H1 (cell line): ENCODE measurements around the gene TRAPPC6A. TPM values are rescaled to one million over a fixed set of nuclear protein-coding genes. Genes with fewer than 3 reads are reported as not detected.

Source experiments
- CTCF ChIA-PET: fragments of 300-600 bp; sonication (Branson Sonifier 250); formaldehyde crosslinking; loops from one replicate; lab custom pipeline; 2021; ENCODE audit not compliant: partially characterized antibody; lab: Charles Lee
- POLR2A ChIA-PET: fragments of 300-600 bp; sonication (Branson Sonifier 250); formaldehyde crosslinking; loops from one replicate; lab custom pipeline; 2021; ENCODE audit warnings: inconsistent platforms; ENCODE audit not compliant: partially characterized antibody; lab: Charles Lee
- DNase-seq, 2 experiments: peaks; one replicate each; pipeline versions ENCODE4 v3.0.0 to v3.0.0-alpha.2; 2010 to 2022; ENCODE audit warnings: low spot score in 2 of 2, low read depth in 1 of 2, mixed read lengths in 1 of 2
- FAIRE-seq: peaks from 2 replicates; lab custom pipeline; 2011; peaks lifted over from hg19 to GRCh38; lab: Jason Lieb, UNC
- H2AFZ ChIP-seq: 2 replicates; pipeline ENCODE4 v1.8.1; 2012; ENCODE audit warnings: low read length, inconsistent platforms
- H2AK5ac ChIP-seq: 2 replicates; pipeline ENCODE4 v1.6.1; 2013; ENCODE audit warnings: low read depth, low read length
- H2BK120ac ChIP-seq: replicated peaks from 2 replicates; pipeline ENCODE3; 2013; ENCODE audit warnings: low read depth, low read length, inconsistent platforms
- H2BK12ac ChIP-seq: 2 replicates; pipeline ENCODE4 v1.6.1; 2013; ENCODE audit warnings: low read depth, low read length
- H2BK15ac ChIP-seq: 2 replicates; pipeline ENCODE4 v1.6.1; 2013; ENCODE audit warnings: low read length
- H2BK20ac ChIP-seq: 2 replicates; pipeline ENCODE4 v1.6.1; 2013; ENCODE audit warnings: low read length
- H2BK5ac ChIP-seq: 2 replicates; pipeline ENCODE4 v1.6.1; 2013; ENCODE audit warnings: low read depth, low read length
- H3K14ac ChIP-seq: 2 replicates; pipeline ENCODE4 v1.6.1; 2013; ENCODE audit warnings: inconsistent platforms; ENCODE audit not compliant: insufficient read length
- H3K18ac ChIP-seq: 2 replicates; pipeline ENCODE4 v1.6.1; 2013; ENCODE audit warnings: low read length; ENCODE audit errors: extremely low read depth
- H3K23ac ChIP-seq: 2 replicates; pipeline ENCODE4 v1.6.1; 2013; ENCODE audit warnings: inconsistent platforms; ENCODE audit not compliant: insufficient read length
- H3K23me2 ChIP-seq: 2 replicates; pipeline ENCODE4 v1.6.1; 2013; ENCODE audit warnings: low read depth, low read length
- H3K27ac ChIP-seq: 2 replicates; pipeline ENCODE4 v1.6.1; 2011; ENCODE audit warnings: low read depth, low read length, inconsistent platforms
- H3K27me3 ChIP-seq, 4 experiments: replicated peaks in 1 of 4; 1 replicate in 1 of 4; 2 replicates in 3 of 4; pipeline versions ENCODE4 v1.6.1 to v1.8.1; 2011 to 2013; ENCODE audit warnings: low read length in 3 of 4, mild to moderate bottlenecking in 3 of 4, inconsistent platforms in 2 of 4, mixed read lengths in 2 of 4, moderate library complexity in 1 of 4; ENCODE audit not compliant: control insufficient read depth in 3 of 4, insufficient read depth in 3 of 4; ENCODE audit errors: extremely low read depth in 1 of 4
- H3K36me3 ChIP-seq, 4 experiments: 2 replicates each; pipeline versions ENCODE4 v1.6.1 to v1.8.1; 2011 to 2013; ENCODE audit warnings: mild to moderate bottlenecking in 4 of 4, low read length in 3 of 4, moderate library complexity in 2 of 4, control low read depth in 1 of 4, inconsistent platforms in 1 of 4; ENCODE audit not compliant: insufficient read depth in 4 of 4, control insufficient read depth in 2 of 4
- H3K4ac ChIP-seq: replicated peaks from 2 replicates; pipeline ENCODE3; 2013; ENCODE audit warnings: low read length, low read depth, mixed read lengths, inconsistent platforms; ENCODE audit not compliant: insufficient read length
- H3K4me1 ChIP-seq, 4 experiments: replicated peaks in 1 of 4; 1 replicate in 1 of 4; 2 replicates in 3 of 4; pipeline versions ENCODE4 v1.6.1 to v1.8.1; 2011 to 2013; ENCODE audit warnings: low read length in 3 of 4, inconsistent platforms in 2 of 4, mixed read lengths in 1 of 4; ENCODE audit not compliant: insufficient read depth in 4 of 4, control insufficient read depth in 3 of 4
- H3K4me2 ChIP-seq, 2 experiments: 2 replicates each; pipeline versions ENCODE4 v1.6.1 to v1.8.1; 2011 to 2013; ENCODE audit warnings: low read depth in 2 of 2, low read length in 2 of 2, control low read depth in 1 of 2, inconsistent platforms in 1 of 2, mild to moderate bottlenecking in 1 of 2; ENCODE audit not compliant: insufficient read depth in 1 of 2
- H3K4me3 ChIP-seq, 4 experiments: fragments of 200-600, 300-600 bp in 1 of 4; sonication (generic), shearing (Covaris generic), sonication (Bioruptor Twin) in 1 of 4; 2 replicates each; pipeline versions ENCODE4 v1.5.1 to v1.8.1; 2011 to 2016; ENCODE audit warnings: low read length in 4 of 4, low read depth in 3 of 4, control low read depth in 2 of 4, inconsistent platforms in 2 of 4, mild to moderate bottlenecking in 2 of 4, mixed read lengths in 1 of 4, moderate library complexity in 1 of 4; ENCODE audit not compliant: insufficient read depth in 2 of 4; ENCODE audit errors: extremely low read depth in 1 of 4
- H3K56ac ChIP-seq: replicated peaks from 2 replicates; pipeline ENCODE3; 2013; ENCODE audit warnings: low read depth, mild to moderate bottlenecking, mixed read lengths, low read length, inconsistent platforms; ENCODE audit not compliant: insufficient read length
- H3K79me1 ChIP-seq: 2 replicates; pipeline ENCODE4 v1.6.1; 2013; ENCODE audit warnings: low read depth, low read length, control low read depth
- H3K79me2 ChIP-seq, 2 experiments: 2 replicates each; pipeline versions ENCODE4 v1.6.1 to v1.8.1; 2012 to 2013; ENCODE audit warnings: low read length in 2 of 2, mild to moderate bottlenecking in 2 of 2, inconsistent platforms in 1 of 2; ENCODE audit not compliant: insufficient read depth in 2 of 2, control insufficient read depth in 1 of 2
- H3K9ac ChIP-seq, 4 experiments: replicated peaks in 1 of 4; 1 replicate in 1 of 4; 2 replicates in 3 of 4; pipeline versions ENCODE4 v1.6.1 to v1.8.1; 2011 to 2013; ENCODE audit warnings: low read depth in 3 of 4, low read length in 3 of 4, control low read depth in 2 of 4, mild to moderate bottlenecking in 2 of 4, moderate library complexity in 2 of 4, inconsistent platforms in 1 of 4; ENCODE audit errors: extremely low read depth in 1 of 4
- H3K9me3 ChIP-seq, 2 experiments: 2 replicates each; pipeline versions ENCODE4 v1.6.1 to v1.8.1; 2012 to 2013; ENCODE audit warnings: mild to moderate bottlenecking in 2 of 2, moderate library complexity in 2 of 2, control low read depth in 1 of 2, inconsistent platforms in 1 of 2, low read depth in 1 of 2, low read length in 1 of 2, mixed read lengths in 1 of 2; ENCODE audit not compliant: insufficient read depth in 2 of 2
- H4K20me1 ChIP-seq, 2 experiments: replicated peaks in 1 of 2; 2 replicates each; pipeline versions ENCODE3 to v1.8.1; 2011 to 2013; ENCODE audit warnings: inconsistent platforms in 2 of 2, low read length in 2 of 2, mild to moderate bottlenecking in 1 of 2; ENCODE audit not compliant: insufficient read depth in 2 of 2, control insufficient read depth in 1 of 2
- H4K5ac ChIP-seq: 2 replicates; pipeline ENCODE4 v1.6.1; 2013; ENCODE audit warnings: low read length, low read depth, mixed read lengths, inconsistent platforms; ENCODE audit not compliant: insufficient read length
- H4K8ac ChIP-seq: 2 replicates; pipeline ENCODE4 v1.8.0; 2013; ENCODE audit warnings: mild to moderate bottlenecking, moderate library complexity, low read length, inconsistent platforms; ENCODE audit not compliant: insufficient read depth; ENCODE audit errors: extremely low read depth
- H4K91ac ChIP-seq: replicated peaks from 2 replicates; pipeline ENCODE3; 2013; ENCODE audit warnings: low read length, mixed read lengths, inconsistent platforms; ENCODE audit not compliant: insufficient read length
- ASH2L ChIP-seq: fragments of 200-600, 300-600 bp; sonication (generic); IDR thresholded peaks from one replicate; pipeline ENCODE4 v1.7.1; 2017; ENCODE audit warnings: low read length
- KDM4A ChIP-seq: IDR thresholded peaks from one replicate; pipeline ENCODE4 v1.7.1; 2012; ENCODE audit warnings: low read depth, mild to moderate bottlenecking, moderate library complexity, low read length, inconsistent platforms; ENCODE audit not compliant: severe bottlenecking
- MAX ChIP-seq: IDR thresholded peaks from 2 replicates; pipeline ENCODE4 v1.6.1; 2012; ENCODE audit warnings: inconsistent platforms
- PHF8 ChIP-seq: fragments of 200-600 bp; sonication (generic); conservative IDR thresholded peaks from 2 replicates; pipeline ENCODE4 v1.7.1; 2012; ENCODE audit warnings: low read depth, mild to moderate bottlenecking, inconsistent platforms, low read length, moderate library complexity
- SUZ12 ChIP-seq: fragments of 200-600 bp; sonication (generic); IDR thresholded peaks from 2 replicates; pipeline ENCODE4 v1.6.1; 2012; ENCODE audit warnings: mild to moderate bottlenecking, inconsistent platforms, low read length, moderate library complexity, mixed read lengths
- TAF7 ChIP-seq: optimal IDR thresholded peaks from 2 replicates; pipeline ENCODE3; 2011; ENCODE audit warnings: low read depth, mild to moderate bottlenecking, inconsistent platforms, low read length, moderate library complexity, borderline replicate concordance
- WGBS, 2 experiments: shearing (Covaris generic) in 1 of 2; methylation state at CpG; one replicate each; pipeline versions ENCODE4 v1.1.6 to v1.1.7; 2013 to 2015; ENCODE audit warnings: low lambda C conversion rate in 2 of 2, mixed read lengths in 2 of 2, inconsistent platforms in 1 of 2, low coverage in 1 of 2, missing lambda C conversion rate in 1 of 2; ENCODE audit not compliant: insufficient replicate concordance in 2 of 2, insufficient coverage in 1 of 2, insufficient read length in 1 of 2; ENCODE audit errors: extremely low coverage in 1 of 2, missing lambda C conversion rate in 1 of 2; 5-methylcytosine and 5-hydroxymethylcytosine counted together
- polyA plus RNA-seq, 7 experiments: library from polyadenylated mRNA; depleted of rRNA in 3 of 7; stranded (reverse) in 5 of 7; unstranded in 2 of 7; fragments of >200 nt in 5 of 7; fragments of 200-250 nt in 2 of 7; gene quantifications; 1 replicate in 5 of 7; 2 replicates in 1 of 7; 4 replicates in 1 of 7; pipeline versions ENCODE4 v1.2.1 to v1.2.3, GENCODE V29; 2011 to 2013; ENCODE audit warnings: missing spikeins in 2 of 7, mixed read lengths in 2 of 7
- total RNA-seq: library from RNA; stranded (reverse); fragmentation: NEBNext Ultra II Directional; extraction: Animal tissue kit (Norgen Biotek cat#: 25700); gene quantifications from 2 replicates; pipeline ENCODE4 v1.2.1, GENCODE V29; 2021

TRAPPC6A gene
- total and polyA plus RNA-seq, 2 of the 8 experiments (the other 6 are each of a cell fraction or from before 2014, with no cell fraction given): 31.8 to 130 TPM

- H3K27ac ChIP-seq: no peak overlapping the region; the same call in 1 of the 2 replicates
- no peak overlapping the region for H2AK5ac ChIP-seq
- H2BK12ac ChIP-seq: no peak overlapping the region
- H3K79me2 ChIP-seq: peaks cover 0 to 9% of the 10 kb centered on the region in 2 experiments; a peak in 1 of 4 replicates
- WGBS, 2 experiments: 6% methylated on average over 41 of the region's 97 CpGs; no CpG with 5 or more reads in 1 of the 2 experiments
- H3K14ac ChIP-seq: no peak overlapping the region
- ChIA-PET CTCF (interaction anchor here (0.6 to 3.2 kb wide), 10 partner anchors 8 to 1090 kb away, joined by 3 to 17 read pairs (median 5); partner anchors contain the start of gene NKPD1), POLR2A (interaction anchor here (1.0 to 2.5 kb wide), 9 partner anchors 8 to 132 kb away, joined by 3 to 14 read pairs (median 5); partner anchors contain the start of genes GEMIN7, NKPD1 and PPP1R37)
- DNase-seq: no peak
- H3K4ac ChIP-seq: no peak overlapping the region
- peaks cover 2 to 3% of the 10 kb centered on the region in 2 experiments for H4K20me1 ChIP-seq
- no peak overlapping the region for H2BK15ac ChIP-seq
- no peak overlapping the region; the same call in 1 of the 2 replicates for H2BK5ac ChIP-seq
- no peak overlapping the region for H2BK120ac ChIP-seq
- H3K4me3 ChIP-seq: peak overlapping the region; percentile 68 to 97 (median 88)
- no peak overlapping the region for H4K91ac ChIP-seq
- peaks cover 7% of the 10 kb centered on the region for H3K79me1 ChIP-seq
- no peak overlapping the region for H4K5ac ChIP-seq
- no peaks in the 10 kb centered on the region for H3K27me3 ChIP-seq
- H3K56ac ChIP-seq: peak overlapping the region; percentile 61
- peak overlapping the region; percentile 97 for H2AFZ ChIP-seq
- no peaks in the 10 kb centered on the region for H3K9me3 ChIP-seq
- peak overlapping the region; percentile 16 to 54 (median 40) for H3K9ac ChIP-seq
- no peak for FAIRE-seq
- peaks cover 0 to 5% (median 0%) of the 10 kb centered on the region in 4 experiments; a peak in 5 of 7 replicates for H3K4me1 ChIP-seq
- H3K23me2 ChIP-seq: peaks cover 9% of the 10 kb centered on the region
- no peak overlapping the region for H2BK20ac ChIP-seq
- peak overlapping the region; percentile 52 for H4K8ac ChIP-seq
- no peaks in the 10 kb centered on the region for H3K36me3 ChIP-seq
- no peak overlapping the region for H3K23ac ChIP-seq
- no peak overlapping the region; the same call in 1 of the 2 replicates for H3K18ac ChIP-seq
- peak overlapping the region; percentile 43 to 91 for H3K4me2 ChIP-seq
- TF ChIP-seq MAX (0 out of 2 replicates have a peak, but pooled peaks have one; percentile 12), PHF8 (0 out of 2 replicates have a peak, but pooled peaks have one; percentile 0), TAF7 (no peak), ASH2L (peak; percentile 17), SUZ12 (peak; percentile 28; the same call in 1 of the 2 replicates), KDM4A (peak; percentile 79)
- TF ChIP-seq, all 59 proteins: peak for 5
Measured at GRCh38 chr19:45179072-45179891, 1.2 kb upstream of the TRAPPC6A start.
